Fibroblast of lung (primary cell): ENCODE measurements around the gene CCDC6. TPM values are rescaled to one million over a fixed set of nuclear protein-coding genes. Genes with fewer than 3 reads are reported as not detected.

Experiments
- DNase-seq, 2 donors: peaks; one replicate each; pipeline versions ENCODE4 v3.0.0 to v3.0.0-alpha.2; 2010; ENCODE audit warnings: low read depth in 2 of 2
- H2AFZ ChIP-seq: 2 replicates; pipeline ENCODE4 v1.5.1; 2012; ENCODE audit warnings: low read length, control low read depth, inconsistent platforms
- H3K27ac ChIP-seq: 2 replicates; pipeline ENCODE4 v1.5.1; 2011; ENCODE audit warnings: low read length, control low read depth; ENCODE audit not compliant: insufficient read depth
- H3K27me3 ChIP-seq: 2 replicates; pipeline ENCODE4 v1.5.1; 2011; ENCODE audit warnings: mild to moderate bottlenecking, low read length; ENCODE audit not compliant: control insufficient read depth, insufficient read depth
- H3K36me3 ChIP-seq: 2 replicates; pipeline ENCODE4 v1.5.1; 2011; ENCODE audit warnings: low read length; ENCODE audit not compliant: control insufficient read depth, insufficient read depth
- H3K4me1 ChIP-seq: 2 replicates; pipeline ENCODE4 v1.5.1; 2011; ENCODE audit warnings: low read length; ENCODE audit not compliant: control insufficient read depth, insufficient read depth; ENCODE audit errors: extremely low read depth
- H3K4me2 ChIP-seq: 2 replicates; pipeline ENCODE4 v1.5.1; 2011; ENCODE audit warnings: low read length, control low read depth; ENCODE audit not compliant: insufficient read depth; ENCODE audit errors: extremely low read depth
- H3K4me3 ChIP-seq, 4 experiments: fragments of 200-600 bp in 1 of 4; sonication (generic) in 1 of 4; replicated peaks in 1 of 4; 2 replicates each; pipeline ENCODE4 v1.5.1; 2011 to 2016; ENCODE audit warnings: low read length in 4 of 4, low read depth in 3 of 4, mild to moderate bottlenecking in 3 of 4, control low read depth in 2 of 4, inconsistent platforms in 1 of 4, mixed read lengths in 1 of 4; ENCODE audit not compliant: insufficient read depth in 1 of 4; ENCODE audit errors: control extremely low read depth in 1 of 4
- H3K79me2 ChIP-seq: 2 replicates; pipeline ENCODE4 v1.5.1; 2012; ENCODE audit warnings: mild to moderate bottlenecking, low read length, inconsistent platforms; ENCODE audit not compliant: control insufficient read depth, insufficient read depth
- H3K9ac ChIP-seq: 2 replicates; pipeline ENCODE4 v1.5.1; 2011; ENCODE audit warnings: mild to moderate bottlenecking, low read length, control low read depth; ENCODE audit not compliant: insufficient read depth
- H3K9me3 ChIP-seq: 2 replicates; pipeline ENCODE4 v1.5.1; 2012; ENCODE audit warnings: low read depth, low read length; ENCODE audit not compliant: control insufficient read depth, insufficient read depth
- H4K20me1 ChIP-seq: 2 replicates; pipeline ENCODE4 v1.5.1; 2011; ENCODE audit warnings: low read length; ENCODE audit not compliant: control insufficient read depth, insufficient read depth; ENCODE audit errors: extremely low read depth
- CTCF ChIP-seq, 2 donors: IDR thresholded peaks in 1 of 2; conservative IDR thresholded peaks in 1 of 2; 1 replicate in 1 of 2; 2 replicates in 1 of 2; pipeline ENCODE4 v1.5.1; 2011 to 2012; ENCODE audit warnings: low read length in 2 of 2, control low read depth in 1 of 2, inconsistent platforms in 1 of 2, low read depth in 1 of 2, mild to moderate bottlenecking in 1 of 2
- EZH2 ChIP-seq: IDR thresholded peaks from 2 replicates; pipeline ENCODE4 v1.5.1; 2012; ENCODE audit warnings: low read length, control low read depth, mild to moderate bottlenecking; ENCODE audit errors: missing control alignments
- polyA plus RNA-seq, 2 donors: library from polyadenylated mRNA; depleted of rRNA in 1 of 2; stranded (reverse) in 1 of 2; unstranded in 1 of 2; fragments of >200 nt; gene quantifications; 2 replicates each; pipeline ENCODE4 v1.2.1, GENCODE V29; 2011 to 2012; ENCODE audit warnings: missing spikeins in 1 of 2
- total RNA-seq: library from RNA; depleted of rRNA; stranded (reverse); fragments of >200 nt; gene quantifications from 2 replicates; pipeline ENCODE4 v1.2.1, GENCODE V29; 2014

The CCDC6 gene
- total and polyA plus RNA-seq, 2 donors (not counting 1 experiment from before 2014, with no cell fraction given) = 35.5 to 51.2 TPM

- Histone ChIP-seq H3K9me3 (no peaks in the 10 kb centered on the region), H3K4me3 (peak overlapping the region in 3 of 4 experiments; percentile 56 to 85 (median 76)), H3K27me3 (no peaks in the 10 kb centered on the region), H3K4me2 (peak overlapping the region; percentile 67), H3K36me3 (no peaks in the 10 kb centered on the region), H3K79me2 (peaks cover 23% of the 10 kb centered on the region), H2AFZ (peak overlapping the region; percentile 69), H3K27ac (peak overlapping the region; percentile 79), H3K9ac (no peak overlapping the region), H4K20me1 (no peaks in the 10 kb centered on the region), H3K4me1 (peaks cover 7% of the 10 kb centered on the region)
- TF ChIP-seq EZH2 (no peak), CTCF (conservative IDR thresholded peaks at IDR 0.05 in 1 of 2, IDR thresholded peaks at IDR 0.05 in 1 of 2; ENCODE audit: low read depth in 1 of 2, low read length in 2 of 2) (no peak)
- no peak for DNase-seq
These were observed 2.4 kb upstream of the CCDC6 start for GRCh38 chr10:59908808-59909143.

GRCh38 chr10:59907918-59908807, 1.8 kb upstream of the CCDC6 start:
- TF ChIP-seq EZH2 = no peak
- TF ChIP-seq CTCF (conservative IDR thresholded peaks at IDR 0.05 in 1 of 2, IDR thresholded peaks at IDR 0.05 in 1 of 2; ENCODE audit: low read depth in 1 of 2, low read length in 2 of 2) = no peak

GRCh38 chr10:59907537-59907917, 1.2 kb upstream of the CCDC6 start:
- no peak for DNase-seq
- Histone ChIP-seq H3K79me2 (peaks cover 34% of the 10 kb centered on the region), H3K4me2 (peak overlapping the region; percentile 67), H3K9me3 (no peaks in the 10 kb centered on the region), H3K27ac (peak overlapping the region; percentile 79), H4K20me1 (no peaks in the 10 kb centered on the region), H3K9ac (no peak overlapping the region), H2AFZ (no peak overlapping the region), H3K36me3 (no peaks in the 10 kb centered on the region), H3K27me3 (no peaks in the 10 kb centered on the region), H3K4me3 (peak overlapping the region; percentile 76 to 95 (median 88)), H3K4me1 (peaks cover 7% of the 10 kb centered on the region)
- TF ChIP-seq CTCF (conservative IDR thresholded peaks at IDR 0.05 in 1 of 2, IDR thresholded peaks at IDR 0.05 in 1 of 2; ENCODE audit: low read depth in 1 of 2, low read length in 2 of 2) (no peak), EZH2 (no peak)

More at GRCh38 chr10:59907918-59908807, 1.8 kb upstream of the CCDC6 start:
- peak overlapping the region; percentile 59 for H3K9ac ChIP-seq
- peak overlapping the region; percentile 89 for H2AFZ ChIP-seq
- peak; percentile 91 to 92 for DNase-seq
- H3K4me1 ChIP-seq = peaks cover 7% of the 10 kb centered on the region
- H4K20me1 ChIP-seq = no peaks in the 10 kb centered on the region
- H3K27me3 ChIP-seq = no peaks in the 10 kb centered on the region
- H3K4me2 ChIP-seq = peak overlapping the region; percentile 67
- peaks cover 29% of the 10 kb centered on the region for H3K79me2 ChIP-seq
- no peaks in the 10 kb centered on the region for H3K9me3 ChIP-seq
- H3K27ac ChIP-seq = peak overlapping the region; percentile 79
- no peaks in the 10 kb centered on the region for H3K36me3 ChIP-seq
- peak overlapping the region; percentile 56 to 95 (median 80) for H3K4me3 ChIP-seq
